Thyroid gland (tissue), 4 donors: Measurements from ENCODE around the gene CD8B.

ENCODE experiments used
- POLR2A ChIP-seq, 2 donors: fragments of 450-650 bp; IDR thresholded peaks; one replicate each; pipeline ENCODE4 v1.6.1; 2017; ENCODE audit warnings: antibody characterized with exemption in 2 of 2, mild to moderate bottlenecking in 2 of 2, moderate library complexity in 1 of 2
- TF ChIP-seq, protein P1 (sequence below), 6 experiments: fragments of 200-600 bp in 3 of 6; fragments of 450-650 bp in 3 of 6; sonication (generic) in 3 of 6; IDR thresholded peaks; one replicate each; pipeline ENCODE4 v1.5.1; 2016 to 2019; ENCODE audit warnings: antibody characterized with exemption in 6 of 6, mild to moderate bottlenecking in 2 of 6, inconsistent platforms in 1 of 6, moderate library complexity in 1 of 6

DNA sequence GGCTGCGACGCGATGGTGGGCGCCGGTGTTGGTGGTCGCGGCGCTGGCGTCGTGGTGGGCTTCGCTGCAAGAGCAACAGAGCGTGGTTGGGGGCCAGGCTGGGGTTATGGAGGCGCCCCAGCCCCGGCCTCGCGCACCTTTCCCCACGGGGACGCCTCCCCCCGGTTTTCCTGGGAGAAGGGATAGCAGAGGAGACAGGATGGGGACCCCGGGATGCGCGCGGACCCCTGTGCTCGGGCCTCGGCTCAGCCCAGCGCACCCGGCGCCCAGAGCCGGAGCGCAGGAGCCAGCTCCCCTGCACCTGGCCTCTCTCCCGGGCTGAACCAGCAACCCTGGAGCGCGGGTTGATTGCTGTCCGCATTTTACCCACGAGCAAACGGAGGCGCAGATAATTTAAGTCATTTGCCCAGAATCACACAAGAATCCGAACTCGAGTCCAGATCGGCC lies 72.0 kb downstream of the CD8B start:
- TF ChIP-seq, protein P1, sequence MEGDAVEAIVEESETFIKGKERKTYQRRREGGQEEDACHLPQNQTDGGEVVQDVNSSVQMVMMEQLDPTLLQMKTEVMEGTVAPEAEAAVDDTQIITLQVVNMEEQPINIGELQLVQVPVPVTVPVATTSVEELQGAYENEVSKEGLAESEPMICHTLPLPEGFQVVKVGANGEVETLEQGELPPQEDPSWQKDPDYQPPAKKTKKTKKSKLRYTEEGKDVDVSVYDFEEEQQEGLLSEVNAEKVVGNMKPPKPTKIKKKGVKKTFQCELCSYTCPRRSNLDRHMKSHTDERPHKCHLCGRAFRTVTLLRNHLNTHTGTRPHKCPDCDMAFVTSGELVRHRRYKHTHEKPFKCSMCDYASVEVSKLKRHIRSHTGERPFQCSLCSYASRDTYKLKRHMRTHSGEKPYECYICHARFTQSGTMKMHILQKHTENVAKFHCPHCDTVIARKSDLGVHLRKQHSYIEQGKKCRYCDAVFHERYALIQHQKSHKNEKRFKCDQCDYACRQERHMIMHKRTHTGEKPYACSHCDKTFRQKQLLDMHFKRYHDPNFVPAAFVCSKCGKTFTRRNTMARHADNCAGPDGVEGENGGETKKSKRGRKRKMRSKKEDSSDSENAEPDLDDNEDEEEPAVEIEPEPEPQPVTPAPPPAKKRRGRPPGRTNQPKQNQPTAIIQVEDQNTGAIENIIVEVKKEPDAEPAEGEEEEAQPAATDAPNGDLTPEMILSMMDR (IDR thresholded peaks at IDR 0.05) = no peak
- TF ChIP-seq POLR2A (IDR thresholded peaks at IDR 0.05) = no peak
